ENCODE measurements around the gene DCTN5.

The DCTN5 gene

GRCh38 chr16:23666571-23667354 lies 25.5 kb downstream of the DCTN5 start:
- DNase-seq: no peak

DNA sequence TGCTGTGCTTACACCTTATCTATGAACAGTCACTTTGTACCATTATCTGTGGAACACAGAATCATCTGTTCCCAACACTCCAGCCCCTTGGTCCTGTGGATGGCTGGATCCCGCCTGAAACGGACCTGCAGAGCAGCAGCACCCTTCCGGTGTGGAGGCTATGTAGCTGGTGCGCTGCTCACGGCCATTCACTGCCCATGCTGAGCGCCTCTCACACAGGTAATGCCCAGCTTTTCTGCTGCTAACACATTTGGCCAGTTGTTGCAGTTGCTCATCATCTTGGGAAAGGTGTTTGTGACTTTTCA lies 26.0 kb downstream of the DCTN5 start:
- DNase-seq: no peak

DNA sequence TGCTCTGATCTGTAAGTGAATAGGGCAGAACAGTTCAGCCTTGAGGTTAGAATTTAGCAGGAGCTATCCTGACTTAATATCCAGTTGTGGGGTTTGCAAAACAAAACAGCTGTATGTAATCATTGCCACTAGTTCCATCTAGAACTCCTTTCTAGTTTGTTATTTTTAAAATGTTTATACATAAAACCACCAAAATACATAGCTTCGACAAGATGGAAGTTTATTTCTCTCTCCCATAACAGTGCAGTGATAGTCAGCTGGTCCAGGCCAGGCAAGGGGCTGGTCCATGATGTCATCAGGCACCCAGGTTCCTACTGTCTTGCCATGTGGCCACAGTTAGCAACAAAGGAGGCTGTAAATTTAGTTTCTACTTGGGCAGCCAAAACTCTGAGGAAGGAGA lies 27.0 kb downstream of the DCTN5 start:
- no peak for DNase-seq

DNA sequence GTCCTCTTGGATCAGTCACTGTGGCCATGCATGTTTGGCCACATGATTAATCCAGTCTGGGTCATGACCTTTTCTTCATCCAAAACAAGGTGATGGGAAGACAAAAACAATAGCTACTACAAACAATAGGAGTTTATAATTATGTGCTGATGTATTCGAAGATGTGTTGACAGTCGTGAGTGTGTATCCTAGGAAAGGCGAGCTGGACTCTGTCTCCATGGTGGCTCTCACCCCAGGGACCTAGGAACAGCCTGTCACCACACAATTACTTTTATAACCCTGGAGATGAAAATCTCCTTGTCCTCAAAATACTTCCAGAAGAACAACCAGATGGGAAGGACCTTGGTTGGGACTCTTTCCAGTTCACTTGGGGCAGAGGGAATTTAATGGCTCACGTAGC lies 27.6 kb downstream of the DCTN5 start:
- DNase-seq: no peak

DNA sequence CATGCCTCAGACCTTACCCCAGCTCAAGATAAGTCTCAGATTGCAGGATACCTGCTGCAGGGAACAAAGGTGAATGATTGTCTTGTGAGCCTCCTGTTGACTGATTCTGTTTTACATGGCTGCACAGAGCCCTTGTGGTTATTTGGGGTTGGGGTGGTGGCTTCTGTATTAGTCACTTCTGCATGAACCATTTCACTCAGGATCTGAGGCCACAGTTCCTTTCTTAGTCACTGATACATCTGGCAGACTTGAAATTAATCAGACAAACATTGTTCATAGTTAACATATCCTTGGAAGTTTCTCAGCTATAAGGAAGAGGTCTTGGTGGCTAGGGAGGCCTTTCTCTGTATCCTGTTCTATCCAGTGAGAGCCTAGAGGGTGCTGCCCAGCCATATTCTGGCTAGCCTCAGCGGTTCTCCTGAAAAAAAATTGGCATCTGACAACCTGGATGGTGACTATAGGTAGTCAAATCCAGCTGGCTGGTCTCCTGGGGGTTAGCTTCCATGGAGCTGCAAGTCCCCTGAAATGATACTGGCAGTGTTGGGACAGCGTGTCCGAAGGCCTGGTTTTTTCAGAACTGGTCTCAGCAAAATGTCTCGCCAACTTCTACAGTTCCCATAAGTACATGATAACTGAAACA lies 29.0 kb downstream of the DCTN5 start:
- DNase-seq: no peak

- DNase-seq: no peak
Observed at GRCh38 chr16:23673971-23674614, 32.8 kb downstream of the DCTN5 start.

GRCh38 chr16:23676924-23677480 lies 35.7 kb downstream of the DCTN5 start:
- no peak for DNase-seq

- peak; percentile 92 for DNase-seq
Observed at GRCh38 chr16:23678430-23679273, 37.4 kb downstream of the DCTN5 start, which contains the start of gene PLK1. PLK1 (plus strand) TSS chr16:23678889; CDS start chr16:23678933, 44 bp downstream.

GRCh38 chr16:23679274-23679985 lies 38.2 kb downstream of the DCTN5 start:
- DNase-seq: no peak

DNA sequence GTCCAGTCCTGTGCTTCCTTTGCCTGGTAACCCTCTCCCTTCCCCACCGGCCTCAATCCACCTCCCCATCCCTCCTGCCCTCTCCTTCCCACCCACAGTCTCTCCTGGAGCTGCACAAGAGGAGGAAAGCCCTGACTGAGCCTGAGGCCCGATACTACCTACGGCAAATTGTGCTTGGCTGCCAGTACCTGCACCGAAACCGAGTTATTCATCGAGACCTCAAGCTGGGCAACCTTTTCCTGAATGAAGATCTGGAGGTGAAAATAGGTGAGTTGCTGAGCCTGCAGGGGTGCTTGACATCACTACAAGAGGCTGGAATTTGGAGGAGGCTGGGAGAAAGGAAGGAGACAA lies 38.7 kb downstream of the DCTN5 start:
- no peak for DNase-seq

GRCh38 chr16:23682181-23682580 lies 40.9 kb downstream of the DCTN5 start:
- DNase-seq: no peak

GRCh38 chr16:23683487-23683886 lies 42.2 kb downstream of the DCTN5 start:
- no peak for DNase-seq

- no peak for DNase-seq
Observed at GRCh38 chr16:23687034-23687808, 46.0 kb downstream of the DCTN5 start.

DNA sequence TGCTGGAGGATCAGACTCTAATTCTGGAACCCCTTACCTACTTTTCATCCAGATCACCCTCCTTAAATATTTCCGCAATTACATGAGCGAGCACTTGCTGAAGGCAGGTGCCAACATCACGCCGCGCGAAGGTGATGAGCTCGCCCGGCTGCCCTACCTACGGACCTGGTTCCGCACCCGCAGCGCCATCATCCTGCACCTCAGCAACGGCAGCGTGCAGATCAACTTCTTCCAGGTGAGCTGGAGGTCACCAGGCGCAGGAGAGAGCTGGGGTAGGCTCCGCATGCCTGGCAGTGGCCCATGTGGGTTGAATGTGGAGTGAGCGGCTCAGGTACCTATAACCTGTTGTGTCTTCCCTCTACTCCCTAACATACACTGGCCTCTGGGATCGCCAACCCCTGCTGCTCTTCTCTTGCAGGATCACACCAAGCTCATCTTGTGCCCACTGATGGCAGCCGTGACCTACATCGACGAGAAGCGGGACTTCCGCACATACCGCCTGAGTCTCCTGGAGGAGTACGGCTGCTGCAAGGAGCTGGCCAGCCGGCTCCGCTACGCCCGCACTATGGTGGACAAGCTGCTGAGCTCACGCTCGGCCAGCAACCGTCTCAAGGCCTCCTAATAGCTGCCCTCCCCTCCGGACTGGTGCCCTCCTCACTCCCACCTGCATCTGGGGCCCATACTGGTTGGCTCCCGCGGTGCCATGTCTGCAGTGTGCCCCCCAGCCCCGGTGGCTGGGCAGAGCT lies 48.3 kb downstream of the DCTN5 start:
- no peak for DNase-seq

GRCh38 chr16:23690771-23691482 lies 49.7 kb downstream of the DCTN5 start:
- DNase-seq: no peak

DNA sequence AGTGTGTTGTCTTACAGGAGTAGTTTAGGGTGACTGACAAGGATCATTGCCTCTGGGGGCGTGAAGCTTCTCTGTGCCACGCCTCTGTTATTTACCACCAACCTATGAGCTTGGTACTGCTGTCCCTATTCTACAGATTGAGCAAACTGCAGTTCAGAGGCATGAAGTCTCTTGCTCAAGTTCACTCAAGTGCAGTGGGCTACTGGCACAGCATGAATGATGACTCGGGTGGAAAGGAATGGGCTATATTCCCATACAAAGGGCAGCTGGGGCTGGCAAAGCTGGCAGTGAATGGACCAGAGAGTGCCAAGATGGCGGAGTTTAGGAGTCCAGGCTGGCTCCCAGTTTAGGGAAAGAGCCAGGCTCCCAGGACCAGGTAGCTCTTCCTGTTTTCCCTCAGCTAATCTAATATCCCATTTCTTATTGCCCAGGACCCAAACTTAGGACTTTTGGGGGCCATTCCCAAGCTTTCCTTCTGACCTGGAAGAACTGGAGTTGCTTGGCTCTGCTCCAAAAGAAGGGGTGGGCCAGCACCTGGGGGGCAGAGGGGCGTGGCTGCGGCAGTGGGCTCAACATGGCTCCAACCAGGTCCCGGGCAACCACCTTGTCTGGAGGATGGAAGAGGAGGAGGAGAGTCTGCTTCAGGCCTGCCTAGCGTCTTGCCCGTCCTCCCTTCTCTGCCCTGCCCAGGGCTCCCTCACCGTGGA lies 50.4 kb downstream of the DCTN5 start:
- DNase-seq: no peak

GRCh38 chr16:23692190-23692837 lies 51.0 kb downstream of the DCTN5 start:
- no peak for DNase-seq

- DNase-seq: no peak
Observed at GRCh38 chr16:23694265-23694643, 53.0 kb downstream of the DCTN5 start.
